HFF-Myc (cell line): Measurements from ENCODE around the gene RBL1.
A peak's percentile ranks its signal among the peaks of the same experiment; 100 is the strongest.

Experiments used
- DNase-seq: peaks from one replicate; pipeline ENCODE4 v3.0.0-alpha.2; 2011; ENCODE audit warnings: low read depth; ENCODE audit errors: extremely low read depth
- H3K4me3 ChIP-seq: replicated peaks from 2 replicates; pipeline ENCODE4 v1.5.1; 2011; ENCODE audit warnings: low read depth, mild to moderate bottlenecking, control low read depth, low read length
- TF ChIP-seq, protein P1 (sequence below): IDR thresholded peaks from 2 replicates; pipeline ENCODE4 v1.5.1; 2012; ENCODE audit warnings: mild to moderate bottlenecking, low read depth, low read length, control low read depth; ENCODE audit errors: missing control alignments

Gene RBL1, protein sequence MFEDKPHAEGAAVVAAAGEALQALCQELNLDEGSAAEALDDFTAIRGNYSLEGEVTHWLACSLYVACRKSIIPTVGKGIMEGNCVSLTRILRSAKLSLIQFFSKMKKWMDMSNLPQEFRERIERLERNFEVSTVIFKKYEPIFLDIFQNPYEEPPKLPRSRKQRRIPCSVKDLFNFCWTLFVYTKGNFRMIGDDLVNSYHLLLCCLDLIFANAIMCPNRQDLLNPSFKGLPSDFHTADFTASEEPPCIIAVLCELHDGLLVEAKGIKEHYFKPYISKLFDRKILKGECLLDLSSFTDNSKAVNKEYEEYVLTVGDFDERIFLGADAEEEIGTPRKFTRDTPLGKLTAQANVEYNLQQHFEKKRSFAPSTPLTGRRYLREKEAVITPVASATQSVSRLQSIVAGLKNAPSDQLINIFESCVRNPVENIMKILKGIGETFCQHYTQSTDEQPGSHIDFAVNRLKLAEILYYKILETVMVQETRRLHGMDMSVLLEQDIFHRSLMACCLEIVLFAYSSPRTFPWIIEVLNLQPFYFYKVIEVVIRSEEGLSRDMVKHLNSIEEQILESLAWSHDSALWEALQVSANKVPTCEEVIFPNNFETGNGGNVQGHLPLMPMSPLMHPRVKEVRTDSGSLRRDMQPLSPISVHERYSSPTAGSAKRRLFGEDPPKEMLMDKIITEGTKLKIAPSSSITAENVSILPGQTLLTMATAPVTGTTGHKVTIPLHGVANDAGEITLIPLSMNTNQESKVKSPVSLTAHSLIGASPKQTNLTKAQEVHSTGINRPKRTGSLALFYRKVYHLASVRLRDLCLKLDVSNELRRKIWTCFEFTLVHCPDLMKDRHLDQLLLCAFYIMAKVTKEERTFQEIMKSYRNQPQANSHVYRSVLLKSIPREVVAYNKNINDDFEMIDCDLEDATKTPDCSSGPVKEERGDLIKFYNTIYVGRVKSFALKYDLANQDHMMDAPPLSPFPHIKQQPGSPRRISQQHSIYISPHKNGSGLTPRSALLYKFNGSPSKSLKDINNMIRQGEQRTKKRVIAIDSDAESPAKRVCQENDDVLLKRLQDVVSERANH

DNA sequence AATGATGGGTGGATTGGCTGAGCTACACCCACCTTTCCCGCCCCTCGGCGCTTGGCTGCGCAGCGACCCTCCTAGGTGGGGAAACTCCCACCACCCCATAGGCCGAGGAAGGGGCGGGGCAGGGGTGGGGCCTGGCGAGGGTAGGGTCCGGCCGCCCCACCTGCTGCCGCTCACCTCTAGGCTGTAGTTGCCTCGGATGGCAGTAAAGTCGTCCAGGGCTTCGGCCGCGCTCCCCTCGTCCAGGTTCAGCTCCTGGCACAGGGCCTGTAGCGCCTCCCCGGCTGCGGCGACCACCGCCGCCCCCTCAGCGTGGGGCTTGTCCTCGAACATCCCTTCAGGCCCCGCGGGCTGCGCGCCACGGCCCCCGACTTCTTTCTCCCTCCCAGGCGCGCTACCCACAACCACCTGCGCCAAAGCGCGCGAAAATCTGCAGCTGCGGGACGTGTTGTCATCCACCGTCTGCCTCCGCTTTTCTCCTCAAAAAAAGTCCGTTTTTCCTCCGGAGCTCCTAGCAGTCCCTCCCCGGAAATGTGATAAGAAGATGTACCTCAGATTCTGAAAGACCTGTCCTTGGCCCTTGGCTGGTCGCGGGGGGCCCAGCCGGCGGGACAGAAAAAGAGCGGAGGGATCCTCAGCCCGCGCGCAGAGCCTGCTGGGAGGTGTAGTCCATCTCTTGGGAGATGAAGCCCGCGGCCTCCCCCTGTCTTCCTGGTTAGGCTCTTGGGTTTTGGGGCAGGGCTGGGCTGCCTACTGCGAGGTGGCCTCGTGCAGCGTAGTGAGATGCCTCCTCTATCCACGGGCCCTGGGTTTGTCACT, at the start of gene RBL1:
Gene RBL1, minus strand, starts transcription at position 399 of the 816 bp plus-strand sequence. Its CDS starts 69 bp downstream, at position 330.
- peak within 1 kb of the TSS; percentile 55 for H3K4me3 ChIP-seq
- TF ChIP-seq, protein P1, sequence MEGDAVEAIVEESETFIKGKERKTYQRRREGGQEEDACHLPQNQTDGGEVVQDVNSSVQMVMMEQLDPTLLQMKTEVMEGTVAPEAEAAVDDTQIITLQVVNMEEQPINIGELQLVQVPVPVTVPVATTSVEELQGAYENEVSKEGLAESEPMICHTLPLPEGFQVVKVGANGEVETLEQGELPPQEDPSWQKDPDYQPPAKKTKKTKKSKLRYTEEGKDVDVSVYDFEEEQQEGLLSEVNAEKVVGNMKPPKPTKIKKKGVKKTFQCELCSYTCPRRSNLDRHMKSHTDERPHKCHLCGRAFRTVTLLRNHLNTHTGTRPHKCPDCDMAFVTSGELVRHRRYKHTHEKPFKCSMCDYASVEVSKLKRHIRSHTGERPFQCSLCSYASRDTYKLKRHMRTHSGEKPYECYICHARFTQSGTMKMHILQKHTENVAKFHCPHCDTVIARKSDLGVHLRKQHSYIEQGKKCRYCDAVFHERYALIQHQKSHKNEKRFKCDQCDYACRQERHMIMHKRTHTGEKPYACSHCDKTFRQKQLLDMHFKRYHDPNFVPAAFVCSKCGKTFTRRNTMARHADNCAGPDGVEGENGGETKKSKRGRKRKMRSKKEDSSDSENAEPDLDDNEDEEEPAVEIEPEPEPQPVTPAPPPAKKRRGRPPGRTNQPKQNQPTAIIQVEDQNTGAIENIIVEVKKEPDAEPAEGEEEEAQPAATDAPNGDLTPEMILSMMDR = peak; percentile 44
- DNase-seq = peak; percentile 31

DNA sequence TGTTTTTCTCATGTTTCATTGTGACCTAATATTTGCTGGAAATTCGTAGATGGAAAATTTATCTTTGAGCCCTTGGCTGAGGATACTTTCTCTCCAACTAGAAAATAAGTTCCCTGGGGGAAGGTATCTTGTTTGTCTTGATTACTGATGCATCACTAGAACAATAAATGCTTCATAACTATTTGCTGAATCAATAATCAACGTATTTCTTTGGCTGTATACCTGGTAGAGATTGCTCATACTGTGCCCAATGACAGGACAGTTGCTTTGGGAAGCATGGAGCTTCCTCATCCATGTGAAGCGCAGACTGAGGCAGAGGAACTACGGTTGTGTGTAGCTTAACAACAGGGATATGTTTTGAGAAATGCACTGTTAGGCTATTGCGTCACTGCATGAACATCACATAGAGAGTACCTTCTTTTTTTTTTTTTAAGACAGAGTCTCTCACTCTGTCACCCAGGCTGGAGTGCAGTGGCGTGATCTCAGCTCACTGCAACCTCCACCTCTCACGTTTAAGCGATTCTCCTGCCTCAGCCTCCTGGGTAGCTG, 49.1 kb upstream of the RBL1 start:
- H3K4me3 ChIP-seq = no peak overlapping the region
- TF ChIP-seq, protein P1 = no peak
- DNase-seq = no peak

DNA sequence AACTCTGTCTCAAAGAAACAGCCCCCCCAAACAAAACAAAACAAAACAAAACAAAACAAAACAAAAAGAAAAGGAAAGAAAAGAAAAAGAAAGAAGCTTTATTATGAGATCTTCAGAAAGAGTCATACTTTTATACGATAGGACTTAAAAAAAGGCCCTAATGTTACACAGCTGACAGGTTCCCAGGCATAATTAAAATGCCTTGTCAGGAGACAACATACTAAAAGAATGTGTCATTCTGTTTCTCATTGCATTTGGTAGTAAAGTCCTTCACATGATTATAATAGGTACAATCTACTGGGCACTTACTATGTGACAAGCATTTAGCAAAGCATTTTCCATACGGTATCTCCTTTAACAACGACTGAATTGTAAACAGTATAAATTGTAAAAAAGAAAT, 46.9 kb upstream of the RBL1 start:
- TF ChIP-seq, protein P1 = no peak
- no peak overlapping the region for H3K4me3 ChIP-seq
- DNase-seq = no peak

DNA sequence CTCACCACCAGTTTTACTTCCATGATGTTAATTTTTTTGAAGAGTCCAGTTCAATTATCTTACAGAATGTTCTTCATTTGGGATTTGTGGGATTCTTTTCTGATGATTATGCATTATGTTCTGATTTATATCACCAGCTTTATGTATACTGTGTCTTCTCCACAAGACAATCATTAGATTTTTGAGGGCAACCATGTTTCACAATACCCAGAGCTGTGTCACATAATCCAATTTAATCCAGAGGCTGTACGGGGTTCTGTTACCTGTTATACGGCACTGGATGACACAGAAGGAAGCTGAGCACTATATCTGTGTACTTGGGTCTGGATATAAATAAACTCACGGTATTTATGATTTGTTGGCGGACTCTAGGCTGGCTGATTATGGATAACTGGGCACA, 41.8 kb upstream of the RBL1 start:
- TF ChIP-seq, protein P1 = no peak
- H3K4me3 ChIP-seq = no peak overlapping the region
- no peak for DNase-seq

DNA sequence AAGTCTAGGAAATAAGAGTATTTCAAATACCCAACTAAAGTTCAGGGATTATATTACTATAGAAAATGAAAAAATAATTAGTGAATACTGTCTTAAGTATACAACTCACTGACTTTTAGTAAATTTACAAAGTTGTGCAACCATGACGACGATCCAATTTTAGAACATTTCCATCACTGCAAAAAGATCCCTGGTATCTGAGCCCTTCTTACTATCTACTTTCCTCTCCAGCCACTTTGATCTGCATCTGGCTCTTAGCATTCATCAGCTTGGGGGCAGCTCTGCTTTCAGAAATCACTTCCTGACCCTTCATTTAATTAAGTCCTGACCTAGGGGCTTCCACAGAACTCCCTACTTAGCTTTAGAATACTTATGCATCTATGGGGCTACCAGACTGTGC, 38.2 kb upstream of the RBL1 start:
- TF ChIP-seq, protein P1 = no peak
- DNase-seq = no peak

DNA sequence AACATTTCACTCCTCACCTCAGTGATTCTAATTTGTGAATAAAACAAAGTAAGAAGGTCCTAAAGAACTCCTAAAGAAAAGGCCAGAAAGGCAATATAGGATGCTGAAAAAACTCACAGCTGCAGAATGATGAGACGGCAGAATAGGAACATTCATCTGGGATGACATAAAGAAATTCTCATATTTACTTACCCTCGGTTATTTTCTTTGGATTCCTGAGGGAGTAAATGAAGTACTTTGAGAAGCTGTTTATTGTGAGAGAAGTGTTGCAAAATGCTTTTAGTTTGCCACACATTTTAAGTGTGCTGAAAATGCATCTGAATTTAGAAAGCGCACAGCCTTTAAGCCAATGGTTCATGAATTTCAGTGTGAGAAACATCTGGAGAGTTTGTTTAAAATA, 35.7 kb upstream of the RBL1 start:
- DNase-seq = no peak
- H3K4me3 ChIP-seq = no peak overlapping the region
- TF ChIP-seq, protein P1 = no peak

More for the DNA sequence above, 38.2 kb upstream of the RBL1 start:
- H3K4me3 ChIP-seq = no peak overlapping the region
